HEK293 (cell line): ENCODE results near the gene NUP210.

Experiments
- CTCF ChIA-PET: fragments of 350-600 bp; formaldehyde crosslinking; extraction: SDS; loops from one replicate; lab custom pipeline; 2021; ENCODE audit warnings: antibody characterized with exemption; lab: Yijun Ruan, JAX
- POLR2A ChIA-PET: fragments of 300-600 bp; formaldehyde crosslinking; extraction: SDS; loops from one replicate; lab custom pipeline; 2020; ENCODE audit warnings: antibody characterized with exemption, inconsistent platforms; lab: Yijun Ruan, JAX
- H3K27ac ChIP-seq: fragments of 200-500 bp; sonication (Bioruptor generic); 2 replicates; pipeline ENCODE4 v1.5.1; 2014; ENCODE audit warnings: low read depth, low read length, control low read depth, inconsistent platforms; ENCODE audit errors: extremely low read depth
- H3K36me3 ChIP-seq, 2 experiments: fragments of 200-500 bp in 1 of 2; sonication (Bioruptor generic) in 1 of 2; 1 replicate in 1 of 2; 2 replicates in 1 of 2; pipeline ENCODE4 v1.5.1; 2014 to 2017; ENCODE audit warnings: inconsistent platforms in 2 of 2, low read length in 2 of 2; ENCODE audit not compliant: control insufficient read depth in 2 of 2, insufficient read depth in 1 of 2
- H3K4me1 ChIP-seq: fragments of 200-500 bp; sonication (Bioruptor generic); 2 replicates; pipeline ENCODE4 v1.5.1; 2014; ENCODE audit warnings: mild to moderate bottlenecking, low read length, inconsistent platforms; ENCODE audit not compliant: control insufficient read depth, insufficient read depth
- H3K4me3 ChIP-seq: 2 replicates; pipeline ENCODE4 v1.5.1; 2011; ENCODE audit warnings: low read depth, mild to moderate bottlenecking, control low read depth, low read length, moderate library complexity
- H3K9me3 ChIP-seq: fragments of 200-500 bp; sonication (Bioruptor generic); 2 replicates; pipeline ENCODE4 v1.5.1; 2014; ENCODE audit warnings: low read depth, low read length, inconsistent platforms; ENCODE audit not compliant: control insufficient read depth, insufficient read depth
- KLF1 ChIP-seq: fragments of 450-650 bp; formaldehyde crosslinking; IDR thresholded peaks from 2 replicates; pipeline ENCODE4 v1.5.1; 2016; ENCODE audit warnings: missing biosample characterization, missing genetic modification characterization
- PRDM1 ChIP-seq: fragments of 450-650 bp; formaldehyde crosslinking; IDR thresholded peaks from 2 replicates; pipeline ENCODE4; 2016; ENCODE audit warnings: missing biosample characterization, missing genetic modification characterization
- WT1 ChIP-seq: fragments of 450-650 bp; formaldehyde crosslinking; IDR thresholded peaks from 2 replicates; pipeline ENCODE4 v1.5.1; 2016; ENCODE audit warnings: missing biosample characterization, missing genetic modification characterization
- ZIC2 ChIP-seq: fragments of 450-650 bp; formaldehyde crosslinking; IDR thresholded peaks from 2 replicates; pipeline ENCODE4 v1.5.1; 2016; ENCODE audit warnings: missing biosample characterization, missing genetic modification characterization
- ZNF133 ChIP-seq: fragments of 450-650 bp; formaldehyde crosslinking; IDR thresholded peaks from 2 replicates; pipeline ENCODE4 v1.5.1; 2016; ENCODE audit warnings: missing biosample characterization, missing genetic modification characterization
- ZNF146 ChIP-seq: fragments of 450-650 bp; formaldehyde crosslinking; IDR thresholded peaks from 2 replicates; pipeline ENCODE4 v1.5.1; 2016; ENCODE audit warnings: missing biosample characterization, missing genetic modification characterization
- ZNF501 ChIP-seq: fragments of 450-650 bp; formaldehyde crosslinking; IDR thresholded peaks from 2 replicates; pipeline ENCODE4 v1.5.1; 2016; ENCODE audit warnings: missing biosample characterization, missing genetic modification characterization
- ZNF768 ChIP-seq: fragments of 450-650 bp; formaldehyde crosslinking; IDR thresholded peaks from 2 replicates; pipeline ENCODE4 v1.5.1; 2018; ENCODE audit warnings: missing biosample characterization, mild to moderate bottlenecking, missing genetic modification characterization
- TF ChIP-seq, protein P1 (sequence below): fragments of 450-650 bp; formaldehyde crosslinking; IDR thresholded peaks from 2 replicates; pipeline ENCODE4 v1.5.1; 2016; ENCODE audit warnings: missing biosample characterization, missing genetic modification characterization
- TF ChIP-seq, protein P2 (sequence below): fragments of 450-650 bp; formaldehyde crosslinking; IDR thresholded peaks from 2 replicates; pipeline ENCODE4 v1.5.1; 2016; ENCODE audit warnings: missing biosample characterization, missing genetic modification characterization
- TF ChIP-seq, protein P3 (sequence below): fragments of 450-650 bp; formaldehyde crosslinking; IDR thresholded peaks from 2 replicates; pipeline ENCODE4 v1.5.1; 2016; ENCODE audit warnings: missing biosample characterization, missing genetic modification characterization, low read depth

NUP210 gene

GRCh38 chr3:13274125-13274524 lies 146.0 kb downstream of the NUP210 start:
- POLR2A ChIA-PET = no interaction called here

GRCh38 chr3:13273604-13274105 lies 146.5 kb downstream of the NUP210 start:
- Histone ChIP-seq H3K4me1 (0 out of 2 replicates have a peak, but pooled peaks cover 2% of the 10 kb centered on the region), H3K4me3 (no peak overlapping the region), H3K27ac (no peak overlapping the region), H3K9me3 (no peaks in the 10 kb centered on the region), H3K36me3 (no peaks in the 10 kb centered on the region)
- ChIA-PET POLR2A (no interaction called here), CTCF (no interaction called here)
- TF ChIP-seq KLF1 = peak; percentile 40; the same call in 1 of the 2 replicates
- TF ChIP-seq, protein P1, sequence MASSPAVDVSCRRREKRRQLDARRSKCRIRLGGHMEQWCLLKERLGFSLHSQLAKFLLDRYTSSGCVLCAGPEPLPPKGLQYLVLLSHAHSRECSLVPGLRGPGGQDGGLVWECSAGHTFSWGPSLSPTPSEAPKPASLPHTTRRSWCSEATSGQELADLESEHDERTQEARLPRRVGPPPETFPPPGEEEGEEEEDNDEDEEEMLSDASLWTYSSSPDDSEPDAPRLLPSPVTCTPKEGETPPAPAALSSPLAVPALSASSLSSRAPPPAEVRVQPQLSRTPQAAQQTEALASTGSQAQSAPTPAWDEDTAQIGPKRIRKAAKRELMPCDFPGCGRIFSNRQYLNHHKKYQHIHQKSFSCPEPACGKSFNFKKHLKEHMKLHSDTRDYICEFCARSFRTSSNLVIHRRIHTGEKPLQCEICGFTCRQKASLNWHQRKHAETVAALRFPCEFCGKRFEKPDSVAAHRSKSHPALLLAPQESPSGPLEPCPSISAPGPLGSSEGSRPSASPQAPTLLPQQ = 0 out of 2 replicates have a peak, but pooled peaks have one; percentile 53
- TF ChIP-seq, protein P2, sequence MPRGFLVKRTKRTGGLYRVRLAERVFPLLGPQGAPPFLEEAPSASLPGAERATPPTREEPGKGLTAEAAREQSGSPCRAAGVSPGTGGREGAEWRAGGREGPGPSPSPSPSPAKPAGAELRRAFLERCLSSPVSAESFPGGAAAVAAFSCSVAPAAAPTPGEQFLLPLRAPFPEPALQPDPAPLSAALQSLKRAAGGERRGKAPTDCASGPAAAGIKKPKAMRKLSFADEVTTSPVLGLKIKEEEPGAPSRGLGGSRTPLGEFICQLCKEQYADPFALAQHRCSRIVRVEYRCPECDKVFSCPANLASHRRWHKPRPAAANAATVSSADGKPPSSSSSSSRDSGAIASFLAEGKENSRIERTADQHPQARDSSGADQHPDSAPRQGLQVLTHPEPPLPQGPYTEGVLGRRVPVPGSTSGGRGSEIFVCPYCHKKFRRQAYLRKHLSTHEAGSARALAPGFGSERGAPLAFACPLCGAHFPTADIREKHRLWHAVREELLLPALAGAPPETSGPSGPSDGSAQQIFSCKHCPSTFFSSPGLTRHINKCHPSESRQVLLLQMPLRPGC (tag by site-specific recombination) = no peak

More at GRCh38 chr3:13274125-13274524, 146.0 kb downstream of the NUP210 start:
- Histone ChIP-seq H3K36me3 (no peaks in the 10 kb centered on the region), H3K27ac (no peak overlapping the region), H3K9me3 (no peaks in the 10 kb centered on the region), H3K4me1 (0 out of 2 replicates have a peak, but pooled peaks cover 2% of the 10 kb centered on the region), H3K4me3 (no peak overlapping the region)
- CTCF ChIA-PET = no interaction called here
- TF ChIP-seq PRDM1 (tag by site-specific recombination) = no peak
- TF ChIP-seq ZIC2 (tag by site-specific recombination) = peak; percentile 82

GRCh38 chr3:13272831-13273603 lies 147.1 kb downstream of the NUP210 start:
- TF ChIP-seq, protein P3, sequence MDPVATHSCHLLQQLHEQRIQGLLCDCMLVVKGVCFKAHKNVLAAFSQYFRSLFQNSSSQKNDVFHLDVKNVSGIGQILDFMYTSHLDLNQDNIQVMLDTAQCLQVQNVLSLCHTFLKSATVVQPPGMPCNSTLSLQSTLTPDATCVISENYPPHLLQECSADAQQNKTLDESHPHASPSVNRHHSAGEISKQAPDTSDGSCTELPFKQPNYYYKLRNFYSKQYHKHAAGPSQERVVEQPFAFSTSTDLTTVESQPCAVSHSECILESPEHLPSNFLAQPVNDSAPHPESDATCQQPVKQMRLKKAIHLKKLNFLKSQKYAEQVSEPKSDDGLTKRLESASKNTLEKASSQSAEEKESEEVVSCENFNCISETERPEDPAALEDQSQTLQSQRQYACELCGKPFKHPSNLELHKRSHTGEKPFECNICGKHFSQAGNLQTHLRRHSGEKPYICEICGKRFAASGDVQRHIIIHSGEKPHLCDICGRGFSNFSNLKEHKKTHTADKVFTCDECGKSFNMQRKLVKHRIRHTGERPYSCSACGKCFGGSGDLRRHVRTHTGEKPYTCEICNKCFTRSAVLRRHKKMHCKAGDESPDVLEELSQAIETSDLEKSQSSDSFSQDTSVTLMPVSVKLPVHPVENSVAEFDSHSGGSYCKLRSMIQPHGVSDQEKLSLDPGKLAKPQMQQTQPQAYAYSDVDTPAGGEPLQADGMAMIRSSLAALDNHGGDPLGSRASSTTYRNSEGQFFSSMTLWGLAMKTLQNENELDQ (tag by site-specific recombination) = no peak
- TF ChIP-seq WT1 (tag by site-specific recombination) = peak; percentile 38; the same call in 1 of the 2 replicates
- TF ChIP-seq ZNF133 = peak; percentile 94
- no peak for TF ChIP-seq ZNF768
- no peak for TF ChIP-seq ZNF501 (tag by site-specific recombination)
- no peak for TF ChIP-seq ZNF146
- TF ChIP-seq KLF1 = peak; percentile 82
- Histone ChIP-seq H3K4me3 (no peak overlapping the region), H3K4me1 (0 out of 2 replicates have a peak, but pooled peaks cover under 1% of the 10 kb centered on the region), H3K9me3 (no peaks in the 10 kb centered on the region), H3K36me3 (no peaks in the 10 kb centered on the region), H3K27ac (no peak overlapping the region)
- CTCF ChIA-PET = no interaction called here
- POLR2A ChIA-PET = no interaction called here
